OCI-LY3 (cell line): Measurements from ENCODE around the gene TECTA.
A peak's percentile ranks its signal among the peaks of the same experiment; 100 is the strongest.

ENCODE experiments used
- H2AFZ ChIP-seq: fragments of 200-600, 300-600 bp; shearing (Covaris generic); 2 replicates; pipeline ENCODE4 v1.6.0; 2014; ENCODE audit warnings: antibody characterized with exemption, low read depth, low read length
- H3K27ac ChIP-seq: fragments of 200-600, 300-600 bp; sonication (generic); 2 replicates; pipeline ENCODE4 v1.5.1; 2014; ENCODE audit warnings: mild to moderate bottlenecking, low read length, moderate library complexity, mixed read lengths
- H3K27me3 ChIP-seq: fragments of 200-600, 300-600 bp; sonication (generic); 2 replicates; pipeline ENCODE4 v1.6.1; 2014; ENCODE audit warnings: low read depth, low read length, mixed read lengths
- H3K36me3 ChIP-seq: fragments of 200-600, 300-600 bp; sonication (generic); replicated peaks from 2 replicates; pipeline ENCODE3; 2014; ENCODE audit warnings: low read depth, low read length, mixed read lengths
- H3K4me1 ChIP-seq: fragments of 300-600, 200-600 bp; sonication (generic); 2 replicates; pipeline ENCODE4 v1.6.1; 2014; ENCODE audit warnings: low read length, mixed read lengths
- H3K4me2 ChIP-seq: fragments of 200-600, 300-600 bp; sonication (generic); 2 replicates; pipeline ENCODE4 v1.6.1; 2014; ENCODE audit warnings: low read length, mixed read lengths
- H3K4me3 ChIP-seq: fragments of 300-600, 200-600 bp; sonication (generic); 2 replicates; pipeline ENCODE4 v1.5.1; 2014; ENCODE audit warnings: antibody characterized with exemption, mild to moderate bottlenecking, low read length, moderate library complexity
- H3K79me2 ChIP-seq: fragments of 300-600, 200-600 bp; shearing (Covaris generic); 2 replicates; pipeline ENCODE4 v1.6.1; 2014; ENCODE audit warnings: mild to moderate bottlenecking, low read length, mixed read lengths
- H3K9ac ChIP-seq: fragments of 300-600, 200-600 bp; shearing (Covaris generic); 2 replicates; pipeline ENCODE4 v1.6.0; 2014; ENCODE audit warnings: mild to moderate bottlenecking, low read length, moderate library complexity
- H3K9me3 ChIP-seq: fragments of 200-600, 300-600 bp; shearing (Covaris generic); 2 replicates; pipeline ENCODE4 v1.6.1; 2014; ENCODE audit warnings: low read length, mixed read lengths; ENCODE audit not compliant: insufficient read depth
- H4K20me1 ChIP-seq: fragments of 200-600, 300-600 bp; sonication (generic); 2 replicates; pipeline ENCODE4 v1.6.1; 2016; ENCODE audit warnings: low read length, mixed read lengths; ENCODE audit not compliant: insufficient read depth
- CTCF ChIP-seq: fragments of 200-600, 300-600 bp; sonication (generic); IDR thresholded peaks from 2 replicates; pipeline ENCODE4 v1.5.1; 2014; ENCODE audit warnings: antibody characterized with exemption, low read length, low read depth
- EZH2phosphoT487 ChIP-seq: fragments of 200-600 bp; shearing (Covaris generic); IDR thresholded peaks from 2 replicates; pipeline ENCODE4 v1.6.1; 2018; ENCODE audit warnings: antibody characterized with exemption, mixed run types, low read depth

TECTA gene

GRCh38 chr11:121099364-121099763 is 1.7 kb upstream of the TECTA start:
- Histone ChIP-seq H3K27ac (no peak overlapping the region), H4K20me1 (no peaks in the 10 kb centered on the region), H3K4me2 (no peak overlapping the region), H2AFZ (no peak overlapping the region), H3K9me3 (no peaks in the 10 kb centered on the region), H3K4me3 (no peak overlapping the region), H3K36me3 (no peaks in the 10 kb centered on the region), H3K4me1 (no peaks in the 10 kb centered on the region), H3K9ac (no peak overlapping the region), H3K79me2 (no peaks in the 10 kb centered on the region), H3K27me3 (peaks cover 14% of the 10 kb centered on the region; the same call in 1 of the 2 replicates)
- TF ChIP-seq EZH2phosphoT487 (no peak), CTCF (no peak)

- H3K79me2 ChIP-seq = no peaks in the 10 kb centered on the region
- H2AFZ ChIP-seq = no peak overlapping the region
- H3K9ac ChIP-seq = no peak overlapping the region
- no peaks in the 10 kb centered on the region for H4K20me1 ChIP-seq
- no peak overlapping the region for H3K4me3 ChIP-seq
- H3K9me3 ChIP-seq = no peaks in the 10 kb centered on the region
- H3K27ac ChIP-seq = no peak overlapping the region
- peaks cover 14% of the 10 kb centered on the region; the same call in 1 of the 2 replicates for H3K27me3 ChIP-seq
- no peaks in the 10 kb centered on the region for H3K36me3 ChIP-seq
- no peak overlapping the region for H3K4me2 ChIP-seq
- no peak for TF ChIP-seq CTCF
- TF ChIP-seq EZH2phosphoT487 = no peak
- no peaks in the 10 kb centered on the region for H3K4me1 ChIP-seq
Observed at GRCh38 chr11:121099885-121100284, 1.2 kb upstream of the TECTA start.

- H3K4me2 ChIP-seq = no peak overlapping the region
- H3K36me3 ChIP-seq = no peaks in the 10 kb centered on the region
- H3K4me1 ChIP-seq = no peaks in the 10 kb centered on the region
- H3K9me3 ChIP-seq = no peaks in the 10 kb centered on the region
- no peaks in the 10 kb centered on the region for H3K79me2 ChIP-seq
- no peak for TF ChIP-seq EZH2phosphoT487
- TF ChIP-seq CTCF = peak; percentile 23; the same call in 1 of the 2 replicates
- H4K20me1 ChIP-seq = no peaks in the 10 kb centered on the region
- H3K9ac ChIP-seq = no peak overlapping the region
- H3K4me3 ChIP-seq = no peak overlapping the region
- no peak overlapping the region for H2AFZ ChIP-seq
- H3K27ac ChIP-seq = no peak overlapping the region
- H3K27me3 ChIP-seq = peaks cover 14% of the 10 kb centered on the region; the same call in 1 of the 2 replicates
Observed at GRCh38 chr11:121104312-121104762, 3.3 kb downstream of the TECTA start.

- no peaks in the 10 kb centered on the region for H3K36me3 ChIP-seq
- no peak overlapping the region for H2AFZ ChIP-seq
- no peaks in the 10 kb centered on the region for H3K4me1 ChIP-seq
- no peak overlapping the region for H3K4me3 ChIP-seq
- H3K27me3 ChIP-seq = peaks cover 14% of the 10 kb centered on the region; the same call in 1 of the 2 replicates
- H3K4me2 ChIP-seq = no peak overlapping the region
- H4K20me1 ChIP-seq = no peaks in the 10 kb centered on the region
- no peaks in the 10 kb centered on the region for H3K79me2 ChIP-seq
- H3K9ac ChIP-seq = no peak overlapping the region
- H3K27ac ChIP-seq = no peak overlapping the region
- TF ChIP-seq EZH2phosphoT487 = no peak
- no peak for TF ChIP-seq CTCF
- H3K9me3 ChIP-seq = no peaks in the 10 kb centered on the region
Observed at GRCh38 chr11:121105063-121105480, 4.0 kb downstream of the TECTA start.
